WI38 (cell line): Measurements from ENCODE around the gene PPP1R37.

ENCODE experiments used
- H3K4me3 ChIP-seq: 2 replicates; pipeline ENCODE4 v1.5.1; 2011; ENCODE audit warnings: low read depth, mild to moderate bottlenecking, control low read depth, low read length
- TF ChIP-seq, protein P1 (sequence below): IDR thresholded peaks from 2 replicates; pipeline ENCODE4 v1.5.1; 2012; ENCODE audit warnings: low read depth, mild to moderate bottlenecking, control low read depth, low read length

The PPP1R37 gene

GRCh38 chr19:45146741-45147205 is 53.8 kb downstream of the PPP1R37 start:
- no peak overlapping the region for H3K4me3 ChIP-seq
- TF ChIP-seq, protein P1, sequence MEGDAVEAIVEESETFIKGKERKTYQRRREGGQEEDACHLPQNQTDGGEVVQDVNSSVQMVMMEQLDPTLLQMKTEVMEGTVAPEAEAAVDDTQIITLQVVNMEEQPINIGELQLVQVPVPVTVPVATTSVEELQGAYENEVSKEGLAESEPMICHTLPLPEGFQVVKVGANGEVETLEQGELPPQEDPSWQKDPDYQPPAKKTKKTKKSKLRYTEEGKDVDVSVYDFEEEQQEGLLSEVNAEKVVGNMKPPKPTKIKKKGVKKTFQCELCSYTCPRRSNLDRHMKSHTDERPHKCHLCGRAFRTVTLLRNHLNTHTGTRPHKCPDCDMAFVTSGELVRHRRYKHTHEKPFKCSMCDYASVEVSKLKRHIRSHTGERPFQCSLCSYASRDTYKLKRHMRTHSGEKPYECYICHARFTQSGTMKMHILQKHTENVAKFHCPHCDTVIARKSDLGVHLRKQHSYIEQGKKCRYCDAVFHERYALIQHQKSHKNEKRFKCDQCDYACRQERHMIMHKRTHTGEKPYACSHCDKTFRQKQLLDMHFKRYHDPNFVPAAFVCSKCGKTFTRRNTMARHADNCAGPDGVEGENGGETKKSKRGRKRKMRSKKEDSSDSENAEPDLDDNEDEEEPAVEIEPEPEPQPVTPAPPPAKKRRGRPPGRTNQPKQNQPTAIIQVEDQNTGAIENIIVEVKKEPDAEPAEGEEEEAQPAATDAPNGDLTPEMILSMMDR: no peak

DNA sequence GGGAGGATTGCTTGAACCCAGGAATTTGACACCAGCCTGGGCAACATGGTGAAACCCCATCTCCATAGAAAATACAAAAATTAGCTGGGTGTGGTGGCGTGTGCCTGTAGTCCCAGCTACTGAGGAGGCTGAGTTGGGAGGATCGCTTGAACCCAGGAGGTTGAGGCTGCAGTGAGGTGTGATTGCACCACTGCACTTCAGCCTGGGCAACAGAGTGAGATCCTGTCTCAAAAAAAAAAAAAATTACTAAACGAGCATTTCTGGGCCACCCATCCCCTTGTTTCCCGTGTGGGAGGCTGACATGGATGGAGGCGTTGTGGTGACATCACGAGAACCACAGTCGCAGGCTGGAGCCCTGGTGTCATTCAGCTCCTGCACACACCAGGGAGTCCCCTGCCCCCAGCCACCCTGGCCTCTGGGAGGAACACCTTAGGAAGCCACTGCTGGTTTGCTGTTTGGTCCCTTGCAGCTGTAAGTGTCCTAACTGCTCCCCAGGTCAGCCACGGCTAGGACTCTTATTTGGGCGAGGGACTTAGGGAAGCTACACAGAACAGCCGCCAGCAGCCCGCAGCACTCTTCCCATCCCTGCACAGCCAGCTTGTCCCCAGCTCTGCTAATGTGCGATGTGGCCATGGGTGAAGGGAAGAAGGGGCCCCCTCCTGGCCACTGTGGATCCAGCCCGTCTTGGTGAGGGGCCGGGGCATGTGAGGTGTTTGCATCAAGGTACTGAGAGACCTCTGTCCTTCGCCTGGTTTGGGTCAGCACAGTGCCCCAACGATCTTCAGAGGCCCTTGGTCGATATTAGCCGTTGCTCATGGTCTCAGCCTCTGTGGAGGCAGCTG is 55.1 kb downstream of the PPP1R37 start:
- no peak overlapping the region for H3K4me3 ChIP-seq
- TF ChIP-seq, protein P1: no peak

- TF ChIP-seq, protein P1: no peak
- H3K4me3 ChIP-seq: no peak overlapping the region
These were observed 56.1 kb downstream of the PPP1R37 start for GRCh38 chr19:45149129-45149528.

- TF ChIP-seq, protein P1: no peak
These were observed 57.2 kb downstream of the PPP1R37 start for GRCh38 chr19:45150180-45150579.

DNA sequence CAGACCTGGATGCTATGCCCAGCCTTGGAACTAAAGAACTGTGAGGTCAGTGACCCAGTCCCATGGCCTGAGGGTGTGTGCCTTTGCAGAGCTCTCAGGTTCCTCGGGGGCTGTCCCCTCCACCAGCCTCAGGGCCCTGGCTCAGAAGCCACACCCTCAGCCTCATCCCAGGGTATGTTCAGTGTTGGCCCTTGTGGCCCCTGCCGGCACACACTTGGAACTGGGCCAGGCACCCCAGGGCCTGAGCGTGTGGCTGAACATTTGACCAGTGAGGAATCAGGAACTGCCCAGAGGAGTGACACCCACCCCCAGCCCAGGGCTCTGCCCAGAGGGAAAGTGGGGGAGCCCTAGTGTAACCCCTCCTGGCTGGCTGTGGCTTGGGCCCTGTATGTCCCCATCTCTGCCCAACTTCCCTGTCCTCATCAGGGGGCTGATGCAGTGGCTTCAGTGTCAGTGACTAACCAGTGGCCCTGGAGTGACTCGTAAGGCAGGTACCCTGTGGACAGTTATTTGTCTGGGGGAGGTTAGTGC is 57.8 kb downstream of the PPP1R37 start:
- TF ChIP-seq, protein P1: no peak
- no peak overlapping the region for H3K4me3 ChIP-seq

More at GRCh38 chr19:45150180-45150579, 57.2 kb downstream of the PPP1R37 start:
- H3K4me3 ChIP-seq: no peak overlapping the region

DNA sequence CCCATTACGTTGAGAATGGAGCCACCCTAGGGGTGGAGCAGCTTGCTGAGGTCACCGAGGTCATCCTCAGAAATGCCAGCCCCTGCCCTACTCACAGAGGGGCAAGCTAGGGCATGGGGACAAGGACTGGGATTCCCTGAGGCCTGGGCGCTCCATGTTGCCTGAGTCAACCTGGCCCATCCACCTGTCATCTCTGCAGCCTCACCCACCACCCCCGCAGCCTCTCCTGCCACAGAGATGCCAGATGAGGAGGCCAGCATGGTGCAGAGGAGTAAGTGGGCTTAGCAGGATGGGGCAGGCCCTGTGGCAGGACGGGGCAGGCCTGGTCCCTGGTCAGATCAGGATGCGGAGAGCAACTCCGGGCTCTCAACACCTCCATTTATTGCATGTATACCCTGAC is 58.3 kb downstream of the PPP1R37 start:
- TF ChIP-seq, protein P1: no peak
- no peak overlapping the region for H3K4me3 ChIP-seq

- TF ChIP-seq, protein P1: no peak
- 0 out of 2 replicates have a peak overlapping the region, but pooled peaks have one; percentile 17 for H3K4me3 ChIP-seq
These were observed 59.0 kb downstream of the PPP1R37 start for GRCh38 chr19:45151821-45152503.
